Esophagus squamous epithelium (tissue), 5 donors: ENCODE data around the gene MCIDAS. TPM values are rescaled to one million over a fixed set of nuclear protein-coding genes. Genes with fewer than 3 reads are reported as not detected.

ENCODE experiments used
- DNase-seq: peaks from one replicate; lab custom pipeline; 2025; lab: John Stamatoyannopoulos, UW
- H3K27ac ChIP-seq, 4 donors: fragments of 200-600 bp; sonication (generic); one replicate each; pipeline ENCODE4 v1.5.1; 2016 to 2019; ENCODE audit warnings: mild to moderate bottlenecking in 1 of 4
- H3K27me3 ChIP-seq, 4 donors: fragments of 200-600 bp; sonication (generic); 1 replicate in 3 of 4; 2 replicates in 1 of 4; pipeline versions ENCODE4 v1.5.1 to v1.6.0; 2017 to 2021; ENCODE audit warnings: antibody characterized with exemption in 1 of 4
- H3K36me3 ChIP-seq, 3 donors: fragments of 200-600 bp; sonication (generic); one replicate each; pipeline ENCODE4 v1.5.1; 2016 to 2019
- H3K4me1 ChIP-seq, 3 donors: fragments of 200-600 bp; sonication (generic); one replicate each; pipeline ENCODE4 v1.5.1; 2017 to 2019
- H3K4me3 ChIP-seq, 4 donors: fragments of 200-600 bp; sonication (generic); 1 replicate in 3 of 4; 2 replicates in 1 of 4; pipeline ENCODE4 v1.5.1; 2016 to 2019; ENCODE audit warnings: mild to moderate bottlenecking in 2 of 4, moderate library complexity in 1 of 4
- H3K9me3 ChIP-seq, 3 donors: fragments of 200-600 bp; sonication (generic); one replicate each; pipeline ENCODE4 v1.5.1; 2016 to 2019
- CTCF ChIP-seq, 6 experiments: fragments of 450-650 bp in 4 of 6; fragments of 200-600 bp in 2 of 6; sonication (generic) in 2 of 6; IDR thresholded peaks; one replicate each; pipeline ENCODE4 v1.5.1; 2016 to 2019; ENCODE audit warnings: antibody characterized with exemption in 6 of 6, mild to moderate bottlenecking in 4 of 6, moderate library complexity in 4 of 6
- POLR2A ChIP-seq, 4 donors: fragments of 450-650 bp; IDR thresholded peaks; one replicate each; pipeline ENCODE4 v1.6.1; 2017; ENCODE audit warnings: antibody characterized with exemption in 4 of 4, mild to moderate bottlenecking in 4 of 4, moderate library complexity in 3 of 4
- WGBS, 2 donors: methylation state at CpG; one replicate each; pipeline ENCODE4 v1.1.5; 2018; 5-methylcytosine and 5-hydroxymethylcytosine counted together
- intact Hi-C: fragments of 100-400 bp; cut with DNase I; formaldehyde crosslinking; loops from one replicate; pipeline ENCODE4 v1.15.0; 2022
- total RNA-seq, 4 donors: library from RNA; depleted of rRNA; stranded (reverse); fragments of >200 nt; gene quantifications; one replicate each; pipeline ENCODE4 v1.1.0, GENCODE V29; 2016
- donor health status: DM: yes; HTN: yes; CAD: no.

MCIDAS gene
- total RNA-seq, 4 donors from 2014 or later, result not detected

- WGBS, 2 donors, result 24 to 26% methylated on average over 3 to 4 of the region's 4 CpGs
- DNase-seq, result no peak
- no peaks in the 10 kb centered on the region for H3K36me3 ChIP-seq
- no peak overlapping the region for H3K4me3 ChIP-seq
- intact Hi-C loops, result no loop called here
- H3K27ac ChIP-seq, result no peak overlapping the region
- peaks cover 0 to 64% (median 25%) of the 10 kb centered on the region in 4 donors for H3K27me3 ChIP-seq
- TF ChIP-seq POLR2A (IDR thresholded peaks at IDR 0.05) (no peak), CTCF (IDR thresholded peaks at IDR 0.05) (no peak)
- no peaks in the 10 kb centered on the region for H3K9me3 ChIP-seq
- peaks cover 0 to 32% (median 8%) of the 10 kb centered on the region in 3 donors for H3K4me1 ChIP-seq
Observed at GRCh38 chr5:55218967-55219366, 8.1 kb downstream of the MCIDAS start.

- Histone ChIP-seq H3K4me1 (no peaks in the 10 kb centered on the region), H3K4me3 (no peak overlapping the region), H3K27ac (no peak overlapping the region), H3K9me3 (no peaks in the 10 kb centered on the region), H3K36me3 (no peaks in the 10 kb centered on the region), H3K27me3 (peaks cover 0 to 11% (median 0%) of the 10 kb centered on the region in 4 donors)
- intact Hi-C loops, result no loop called here
- no peak for DNase-seq
- WGBS, 2 donors, result 44 to 70% methylated on average over 2 of the region's 2 CpGs
- no peak for TF ChIP-seq POLR2A (IDR thresholded peaks at IDR 0.05)
- no peak for TF ChIP-seq CTCF (IDR thresholded peaks at IDR 0.05)
Observed at GRCh38 chr5:55211184-55211874, 15.8 kb downstream of the MCIDAS start.

GRCh38 chr5:55205001-55205400, 22.1 kb downstream of the MCIDAS start:
- no peak overlapping the region for H3K27ac ChIP-seq
- intact Hi-C loops, result no loop called here
- H3K27me3 ChIP-seq, result peaks cover 0 to 39% (median 0%) of the 10 kb centered on the region in 4 donors
- no peak overlapping the region for H3K4me3 ChIP-seq
- no peaks in the 10 kb centered on the region for H3K9me3 ChIP-seq
- no peaks in the 10 kb centered on the region for H3K36me3 ChIP-seq
- no peaks in the 10 kb centered on the region for H3K4me1 ChIP-seq
- no peak for DNase-seq
- TF ChIP-seq CTCF (IDR thresholded peaks at IDR 0.05), result no peak
- no peak for TF ChIP-seq POLR2A (IDR thresholded peaks at IDR 0.05)
- WGBS, 2 donors, result 28 to 39% methylated on average over 2 of the region's 2 CpGs

- WGBS, 2 donors, result 48 to 54% methylated on average over 2 of the region's 2 CpGs
- Histone ChIP-seq H3K36me3 (no peaks in the 10 kb centered on the region), H3K27me3 (peaks cover 0 to 92% (median 0%) of the 10 kb centered on the region in 4 donors), H3K4me3 (no peak overlapping the region), H3K9me3 (no peaks in the 10 kb centered on the region), H3K4me1 (no peaks in the 10 kb centered on the region), H3K27ac (no peak overlapping the region)
- TF ChIP-seq CTCF (IDR thresholded peaks at IDR 0.05), result no peak
- TF ChIP-seq POLR2A (IDR thresholded peaks at IDR 0.05), result no peak
- intact Hi-C loops, result no loop called here
- no peak for DNase-seq
Observed at GRCh38 chr5:55191165-55191564, 36.0 kb downstream of the MCIDAS start.

- intact Hi-C loops, result no loop called here
- WGBS, 2 donors, result 56 to 62% methylated on average over 6 of the region's 6 CpGs
- Histone ChIP-seq H3K36me3 (no peaks in the 10 kb centered on the region), H3K27me3 (peaks cover 0 to 90% (median 0%) of the 10 kb centered on the region in 4 donors), H3K4me1 (no peaks in the 10 kb centered on the region), H3K4me3 (no peak overlapping the region), H3K9me3 (no peaks in the 10 kb centered on the region), H3K27ac (no peak overlapping the region)
- TF ChIP-seq CTCF (IDR thresholded peaks at IDR 0.05) (no peak), POLR2A (IDR thresholded peaks at IDR 0.05) (no peak)
- DNase-seq, result no peak
Observed at GRCh38 chr5:55188656-55189540, 38.2 kb downstream of the MCIDAS start.
